Skeletal muscle satellite cell (primary cell): ENCODE data around the gene THEMIS. TPM values are rescaled to one million over a fixed set of nuclear protein-coding genes. Genes with fewer than 3 reads are reported as not detected.

Experiments
- H3K27me3 ChIP-seq: 2 replicates; pipeline ENCODE4 v1.7.0; 2013; ENCODE audit warnings: low read length; ENCODE audit not compliant: control insufficient read depth, insufficient read depth
- H3K36me3 ChIP-seq: 2 replicates; pipeline ENCODE4 v1.7.0; 2013; ENCODE audit warnings: mild to moderate bottlenecking, control low read depth, low read length; ENCODE audit not compliant: insufficient read depth
- H3K4me1 ChIP-seq: 2 replicates; pipeline ENCODE4 v1.7.0; 2013; ENCODE audit warnings: low read length; ENCODE audit not compliant: control insufficient read depth, insufficient read depth
- H3K4me2 ChIP-seq: 2 replicates; pipeline ENCODE4 v1.7.0; 2013; ENCODE audit warnings: mild to moderate bottlenecking, low read length
- H3K4me3 ChIP-seq: 2 replicates; pipeline ENCODE4 v1.7.0; 2013; ENCODE audit warnings: low read length
- H3K9ac ChIP-seq: 2 replicates; pipeline ENCODE4 v1.7.0; 2013; ENCODE audit warnings: mild to moderate bottlenecking, low read depth, low read length, moderate library complexity
- H3K9me3 ChIP-seq: replicated peaks from 2 replicates; pipeline ENCODE4 v1.7.0; 2013; ENCODE audit warnings: mild to moderate bottlenecking, control low read depth, low read length
- total RNA-seq: library from RNA; depleted of rRNA; stranded (reverse); fragments of >200 nt; gene quantifications from 2 replicates; pipeline ENCODE4 v1.2.3, GENCODE V29; 2012; rRNA removed

The THEMIS gene, protein sequence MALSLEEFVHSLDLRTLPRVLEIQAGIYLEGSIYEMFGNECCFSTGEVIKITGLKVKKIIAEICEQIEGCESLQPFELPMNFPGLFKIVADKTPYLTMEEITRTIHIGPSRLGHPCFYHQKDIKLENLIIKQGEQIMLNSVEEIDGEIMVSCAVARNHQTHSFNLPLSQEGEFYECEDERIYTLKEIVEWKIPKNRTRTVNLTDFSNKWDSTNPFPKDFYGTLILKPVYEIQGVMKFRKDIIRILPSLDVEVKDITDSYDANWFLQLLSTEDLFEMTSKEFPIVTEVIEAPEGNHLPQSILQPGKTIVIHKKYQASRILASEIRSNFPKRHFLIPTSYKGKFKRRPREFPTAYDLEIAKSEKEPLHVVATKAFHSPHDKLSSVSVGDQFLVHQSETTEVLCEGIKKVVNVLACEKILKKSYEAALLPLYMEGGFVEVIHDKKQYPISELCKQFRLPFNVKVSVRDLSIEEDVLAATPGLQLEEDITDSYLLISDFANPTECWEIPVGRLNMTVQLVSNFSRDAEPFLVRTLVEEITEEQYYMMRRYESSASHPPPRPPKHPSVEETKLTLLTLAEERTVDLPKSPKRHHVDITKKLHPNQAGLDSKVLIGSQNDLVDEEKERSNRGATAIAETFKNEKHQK
- not detected in 2 replicates for total RNA-seq

- no peaks in the 10 kb centered on the region for H3K36me3 ChIP-seq
- H3K4me2 ChIP-seq, result no peak within 1 kb of the TSS
- no peaks in the 10 kb centered on the region for H3K9me3 ChIP-seq
- no peak within 1 kb of the TSS for H3K9ac ChIP-seq
- H3K27me3 ChIP-seq, result no peaks in the 10 kb centered on the region
- H3K4me3 ChIP-seq, result no peak within 1 kb of the TSS
- H3K4me1 ChIP-seq, result no peaks in the 10 kb centered on the region
These were observed at the start of gene THEMIS for GRCh38 chr6:127900935-127901334. TSS of gene THEMIS (minus strand) at chr6:127901058. CDS start at chr6:127900932, 126 bp downstream.

DNA sequence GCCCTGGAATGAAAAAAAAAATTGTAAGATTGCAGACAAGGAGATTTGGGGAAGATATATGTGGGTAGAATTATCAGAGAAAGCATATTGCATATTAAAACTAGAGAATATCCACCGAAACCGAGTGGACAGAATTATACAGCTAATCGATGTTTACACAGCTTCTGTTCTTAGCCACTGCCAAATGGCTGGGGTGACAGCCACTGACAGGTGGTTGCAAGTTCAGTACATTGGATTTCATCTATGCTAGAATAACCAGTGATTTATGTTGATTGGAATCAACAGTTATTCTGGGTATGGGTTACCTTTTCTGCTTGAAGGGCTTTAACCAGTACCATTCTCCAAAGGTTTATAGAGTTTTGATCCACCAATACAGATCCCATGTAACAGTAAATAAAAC, 48.4 kb upstream of the THEMIS start:
- H3K4me3 ChIP-seq, result no peak overlapping the region
- H3K4me1 ChIP-seq, result no peaks in the 10 kb centered on the region
- H3K9ac ChIP-seq, result no peak overlapping the region
- no peaks in the 10 kb centered on the region for H3K36me3 ChIP-seq
- H3K4me2 ChIP-seq, result no peak overlapping the region
- H3K27me3 ChIP-seq, result no peaks in the 10 kb centered on the region
- H3K9me3 ChIP-seq, result no peaks in the 10 kb centered on the region

DNA sequence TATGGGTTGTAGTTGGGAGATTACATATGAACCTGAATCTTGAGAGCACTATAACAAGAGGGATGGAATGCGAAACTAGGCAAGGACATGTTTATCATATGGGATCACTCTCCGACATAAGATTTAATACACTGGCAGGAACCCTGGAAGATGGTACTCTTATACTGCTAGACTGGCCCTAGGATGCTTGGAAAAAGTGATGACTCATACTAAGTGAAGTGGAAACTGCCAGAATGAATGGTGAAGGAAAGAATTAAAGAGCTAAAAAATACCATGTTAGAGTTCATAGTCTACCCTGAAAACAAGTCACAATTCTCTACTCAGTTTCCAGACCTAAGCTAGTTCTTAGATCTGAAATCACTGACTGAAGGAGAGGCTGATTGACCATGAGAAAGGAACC, 45.5 kb upstream of the THEMIS start:
- no peak overlapping the region for H3K9ac ChIP-seq
- no peaks in the 10 kb centered on the region for H3K4me1 ChIP-seq
- H3K27me3 ChIP-seq, result no peaks in the 10 kb centered on the region
- no peaks in the 10 kb centered on the region for H3K36me3 ChIP-seq
- no peak overlapping the region for H3K4me3 ChIP-seq
- H3K9me3 ChIP-seq, result no peaks in the 10 kb centered on the region
- no peak overlapping the region for H3K4me2 ChIP-seq

GRCh38 chr6:127945434-127946097, 44.7 kb upstream of the THEMIS start:
- Histone ChIP-seq H3K4me3 (no peak overlapping the region), H3K4me2 (no peak overlapping the region), H3K9me3 (no peaks in the 10 kb centered on the region), H3K4me1 (no peaks in the 10 kb centered on the region), H3K27me3 (no peaks in the 10 kb centered on the region), H3K9ac (no peak overlapping the region), H3K36me3 (no peaks in the 10 kb centered on the region)

DNA sequence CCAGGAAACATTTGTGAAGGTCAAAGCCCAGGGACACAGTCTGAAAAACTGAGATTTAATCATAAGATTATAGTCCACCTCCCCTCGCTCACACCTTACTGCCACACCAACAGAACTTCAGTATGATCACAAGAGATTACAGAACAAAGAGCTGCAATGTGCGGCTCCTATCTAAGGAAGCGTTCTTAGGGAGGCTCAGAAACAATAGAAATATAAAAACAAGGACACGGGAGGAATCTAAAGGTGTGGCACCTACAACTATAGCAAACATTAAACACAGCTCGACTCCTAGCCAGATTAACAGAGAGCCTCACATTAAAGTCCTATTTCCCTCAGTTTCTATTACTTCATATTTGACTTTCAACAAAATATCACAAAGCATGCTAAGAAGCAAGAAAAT, 40.4 kb upstream of the THEMIS start:
- no peak overlapping the region for H3K9ac ChIP-seq
- peaks cover 27% of the 10 kb centered on the region for H3K4me1 ChIP-seq
- H3K27me3 ChIP-seq, result no peaks in the 10 kb centered on the region
- H3K4me2 ChIP-seq, result no peak overlapping the region
- no peaks in the 10 kb centered on the region for H3K36me3 ChIP-seq
- no peaks in the 10 kb centered on the region for H3K9me3 ChIP-seq
- H3K4me3 ChIP-seq, result no peak overlapping the region

GRCh38 chr6:127939442-127940066, 38.7 kb upstream of the THEMIS start:
- Histone ChIP-seq H3K9ac (peak overlapping the region; percentile 40), H3K27me3 (no peaks in the 10 kb centered on the region), H3K4me3 (no peak overlapping the region), H3K4me1 (peaks cover 27% of the 10 kb centered on the region), H3K36me3 (no peaks in the 10 kb centered on the region), H3K4me2 (peak overlapping the region; percentile 19), H3K9me3 (no peaks in the 10 kb centered on the region)

- Histone ChIP-seq H3K4me1 (peaks cover 27% of the 10 kb centered on the region), H3K4me2 (peak overlapping the region; percentile 49), H3K9ac (peak overlapping the region; percentile 40), H3K9me3 (no peaks in the 10 kb centered on the region), H3K27me3 (no peaks in the 10 kb centered on the region), H3K36me3 (no peaks in the 10 kb centered on the region), H3K4me3 (no peak overlapping the region)
These were observed 37.8 kb upstream of the THEMIS start for GRCh38 chr6:127938701-127939100.

DNA sequence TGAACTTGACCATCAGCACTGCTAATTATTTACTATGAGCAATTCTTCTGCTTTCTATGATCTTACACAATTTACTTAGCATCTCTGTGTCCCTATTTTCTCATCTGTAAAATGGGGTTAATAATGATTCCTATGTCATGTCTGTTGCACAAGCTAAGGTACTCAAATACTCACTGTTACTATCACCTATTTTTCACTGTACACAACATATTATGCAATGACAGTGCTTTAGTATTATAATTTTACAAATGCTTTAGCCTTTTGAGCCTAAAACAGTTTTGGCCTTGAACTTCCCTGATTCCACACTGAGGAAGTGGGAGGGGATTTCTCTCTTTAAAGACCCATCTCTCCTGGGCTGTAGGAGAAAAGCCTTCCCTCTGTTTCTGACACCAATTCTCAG, 36.9 kb upstream of the THEMIS start:
- no peaks in the 10 kb centered on the region for H3K27me3 ChIP-seq
- no peak overlapping the region for H3K4me3 ChIP-seq
- H3K9ac ChIP-seq, result no peak overlapping the region
- peaks cover 27% of the 10 kb centered on the region for H3K4me1 ChIP-seq
- H3K9me3 ChIP-seq, result no peaks in the 10 kb centered on the region
- no peaks in the 10 kb centered on the region for H3K36me3 ChIP-seq
- H3K4me2 ChIP-seq, result no peak overlapping the region

DNA sequence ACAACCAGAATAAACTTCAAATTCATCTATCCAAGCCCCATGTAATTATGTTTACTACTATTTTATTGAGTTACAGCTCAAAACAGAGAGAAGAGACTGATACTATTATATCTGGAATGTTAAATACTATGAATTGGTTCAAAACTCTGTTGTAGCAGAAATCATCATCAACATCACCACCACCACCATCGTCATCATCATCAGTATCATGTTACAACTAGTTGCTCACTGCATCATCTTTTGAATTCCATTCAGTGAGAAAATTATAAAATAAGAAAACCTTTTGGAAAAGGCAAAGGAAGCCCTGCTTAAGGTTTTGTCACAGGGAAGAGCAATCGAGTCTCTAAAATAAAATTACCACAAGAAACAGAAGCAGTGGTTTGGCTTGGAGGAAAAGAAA, 36.2 kb upstream of the THEMIS start:
- H3K4me1 ChIP-seq, result peaks cover 27% of the 10 kb centered on the region
- H3K4me2 ChIP-seq, result no peak overlapping the region

DNA sequence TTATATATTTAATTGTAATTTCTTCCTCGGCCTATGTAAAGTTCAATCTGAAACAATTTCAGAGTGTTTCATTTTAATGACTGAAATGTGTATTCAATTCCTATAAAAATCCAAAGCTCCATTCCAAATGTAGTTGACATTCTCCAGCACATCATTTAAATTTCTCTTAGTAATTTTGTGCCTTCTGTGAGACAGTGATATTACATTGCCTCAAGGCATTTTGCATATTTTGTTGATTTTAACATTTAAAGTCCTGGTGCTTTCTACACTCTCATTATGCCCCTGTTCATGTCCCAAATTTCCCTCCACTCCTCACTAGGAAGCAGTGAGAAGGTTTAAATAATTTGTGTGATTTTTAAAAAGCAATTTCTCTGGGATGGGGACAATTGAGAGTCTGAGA, 34.1 kb upstream of the THEMIS start:
- no peaks in the 10 kb centered on the region for H3K36me3 ChIP-seq

More for the DNA sequence above, 36.2 kb upstream of the THEMIS start:
- no peaks in the 10 kb centered on the region for H3K9me3 ChIP-seq
- H3K9ac ChIP-seq, result no peak overlapping the region
- no peaks in the 10 kb centered on the region for H3K36me3 ChIP-seq
- no peak overlapping the region for H3K4me3 ChIP-seq
- no peaks in the 10 kb centered on the region for H3K27me3 ChIP-seq

More for the DNA sequence above, 34.1 kb upstream of the THEMIS start:
- Histone ChIP-seq H3K27me3 (no peaks in the 10 kb centered on the region), H3K9me3 (no peaks in the 10 kb centered on the region), H3K4me3 (no peak overlapping the region), H3K4me1 (peaks cover 26% of the 10 kb centered on the region), H3K9ac (no peak overlapping the region), H3K4me2 (no peak overlapping the region)
